PC-3 (cell line): ENCODE data around the gene OSBPL9.

ENCODE experiments used
- EZH2phosphoT487 ChIP-seq: fragments of 300-600 bp; sonication (generic); IDR thresholded peaks from 2 replicates; pipeline ENCODE4 v1.6.1; 2018; ENCODE audit warnings: mild to moderate bottlenecking, antibody characterized with exemption, low read length, borderline replicate concordance
- TF ChIP-seq, protein P1 (sequence below): fragments of 300-600 bp; sonication (generic); conservative IDR thresholded peaks from 2 replicates; pipeline ENCODE4 v1.5.1; 2017; ENCODE audit warnings: antibody characterized with exemption, low read depth, mild to moderate bottlenecking, low read length

GRCh38 chr1:51735746-51736254 is 118.9 kb downstream of the OSBPL9 start:
- TF ChIP-seq, protein P1, sequence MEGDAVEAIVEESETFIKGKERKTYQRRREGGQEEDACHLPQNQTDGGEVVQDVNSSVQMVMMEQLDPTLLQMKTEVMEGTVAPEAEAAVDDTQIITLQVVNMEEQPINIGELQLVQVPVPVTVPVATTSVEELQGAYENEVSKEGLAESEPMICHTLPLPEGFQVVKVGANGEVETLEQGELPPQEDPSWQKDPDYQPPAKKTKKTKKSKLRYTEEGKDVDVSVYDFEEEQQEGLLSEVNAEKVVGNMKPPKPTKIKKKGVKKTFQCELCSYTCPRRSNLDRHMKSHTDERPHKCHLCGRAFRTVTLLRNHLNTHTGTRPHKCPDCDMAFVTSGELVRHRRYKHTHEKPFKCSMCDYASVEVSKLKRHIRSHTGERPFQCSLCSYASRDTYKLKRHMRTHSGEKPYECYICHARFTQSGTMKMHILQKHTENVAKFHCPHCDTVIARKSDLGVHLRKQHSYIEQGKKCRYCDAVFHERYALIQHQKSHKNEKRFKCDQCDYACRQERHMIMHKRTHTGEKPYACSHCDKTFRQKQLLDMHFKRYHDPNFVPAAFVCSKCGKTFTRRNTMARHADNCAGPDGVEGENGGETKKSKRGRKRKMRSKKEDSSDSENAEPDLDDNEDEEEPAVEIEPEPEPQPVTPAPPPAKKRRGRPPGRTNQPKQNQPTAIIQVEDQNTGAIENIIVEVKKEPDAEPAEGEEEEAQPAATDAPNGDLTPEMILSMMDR, result no peak
- no peak for TF ChIP-seq EZH2phosphoT487
